ENCODE results near the gene REXO4. TPM values are rescaled to one million over a fixed set of nuclear protein-coding genes. Genes with fewer than 3 reads are reported as not detected.

The REXO4 gene
- total and polyA plus RNA-seq, 10 of the 15 experiments (the other 5 are each of a cell fraction or from before 2014, with no cell fraction given): 2.7 to 43.9 (median 30.5) TPM

GRCh38 chr9:133417541-133418461 is at the start of gene REXO4 (continued):
- TF ChIP-seq RELB (IDR thresholded peaks at IDR 0.05; ENCODE audit: low read depth) (peak; percentile 99), SMAD5 (IDR thresholded peaks at IDR 0.05; ENCODE audit: low read depth) (peak; percentile 48; the same call in 1 of the 2 replicates), YBX1 (IDR thresholded peaks at IDR 0.05) (no peak), FOXK2 (IDR thresholded peaks at IDR 0.05) (peak; percentile 71), POLR2AphosphoS5 (IDR thresholded peaks at IDR 0.05; ENCODE audit: low read length) (peak; percentile 74), NRF1 (conservative IDR thresholded peaks at IDR 0.05; ENCODE audit: low read depth, low read length) (peak; percentile 32; the same call in 1 of the 2 replicates), ZBTB11 (CRISPR knock-in tag; IDR thresholded peaks at IDR 0.05) (peak; percentile 97), ZNF687 (IDR thresholded peaks at IDR 0.05) (peak; percentile 85; the same call in 1 of the 2 replicates), TBL1XR1 (IDR thresholded peaks at IDR 0.05; ENCODE audit: low read depth, low read length) (peak; percentile 75), ATF3 (IDR thresholded peaks at IDR 0.05; ENCODE audit: borderline replicate concordance, extremely low read depth, low read depth, low read length) (no peak), RELA (IDR thresholded peaks at IDR 0.05; ENCODE audit: borderline replicate concordance, partially characterized antibody) (peak; percentile 78), HCFC1 (IDR thresholded peaks at IDR 0.05; ENCODE audit: low read length) (peak; percentile 84), E2F8 (IDR thresholded peaks at IDR 0.05; ENCODE audit: low read depth, partially characterized antibody) (peak; percentile 97), MEF2A (IDR thresholded peaks at IDR 0.05; ENCODE audit: insufficient read depth, low read depth, low read length) (peak; percentile 51; the same call in 1 of the 2 replicates)

Data from GM12878 (cell line).